BJ (cell line): ENCODE results near the gene CD84. TPM values are rescaled to one million over a fixed set of nuclear protein-coding genes. Genes with fewer than 3 reads are reported as not detected.

Experiments
- CTCF ChIA-PET: fragments of 350-600 bp; formaldehyde crosslinking; extraction: SDS; loops from one replicate; lab custom pipeline; 2021; ENCODE audit warnings: antibody characterized with exemption, inconsistent platforms; lab: Yijun Ruan, JAX
- POLR2A ChIA-PET: fragments of 300-600 bp; sonication (Branson Sonifier 250); formaldehyde crosslinking; extraction: SDS; loops from one replicate; lab custom pipeline; 2021; ENCODE audit warnings: antibody characterized with exemption; lab: Charles Lee
- DNase-seq: peaks from one replicate; pipeline ENCODE4 v3.0.0-alpha.2; 2011; ENCODE audit warnings: low read depth
- H3K27me3 ChIP-seq: 2 replicates; pipeline ENCODE4 v1.6.0; 2011; ENCODE audit warnings: low read length; ENCODE audit not compliant: control insufficient read depth, insufficient read depth
- H3K36me3 ChIP-seq: 2 replicates; pipeline ENCODE4 v1.5.1; 2011; ENCODE audit warnings: low read length; ENCODE audit not compliant: control insufficient read depth, insufficient read depth
- H3K4me3 ChIP-seq: 2 replicates; pipeline ENCODE4 v1.5.1; 2011; ENCODE audit warnings: low read depth, mild to moderate bottlenecking, control low read depth, low read length
- CTCF ChIP-seq: IDR thresholded peaks from 2 replicates; pipeline ENCODE4 v1.5.1; 2011; ENCODE audit warnings: low read depth, mild to moderate bottlenecking, control low read depth, inconsistent platforms, low read length, moderate library complexity; ENCODE audit not compliant: insufficient read depth
- polyA plus RNA-seq: library from polyadenylated mRNA; depleted of rRNA; stranded (reverse); fragments of >200 nt; gene quantifications from 2 replicates; pipeline ENCODE4 v1.2.3, GENCODE V29; 2011

Gene CD84
- polyA plus RNA-seq, 1 experiment = not detected

GRCh38 chr1:160625321-160625720 lies 46.0 kb upstream of the CD84 start:
- Histone ChIP-seq H3K4me3 (no peak overlapping the region), H3K36me3 (no peaks in the 10 kb centered on the region), H3K27me3 (no peaks in the 10 kb centered on the region)
- no peak for DNase-seq
- ChIA-PET CTCF (no interaction called here), POLR2A (no interaction called here)
- TF ChIP-seq CTCF = no peak

GRCh38 chr1:160624464-160624863 lies 45.2 kb upstream of the CD84 start:
- ChIA-PET POLR2A (no interaction called here), CTCF (no interaction called here)
- Histone ChIP-seq H3K36me3 (no peaks in the 10 kb centered on the region), H3K27me3 (no peaks in the 10 kb centered on the region), H3K4me3 (no peak overlapping the region)
- no peak for TF ChIP-seq CTCF
- DNase-seq = no peak

GRCh38 chr1:160623862-160624261 lies 44.6 kb upstream of the CD84 start:
- Histone ChIP-seq H3K27me3 (no peaks in the 10 kb centered on the region), H3K4me3 (no peak overlapping the region), H3K36me3 (no peaks in the 10 kb centered on the region)
- ChIA-PET CTCF (no interaction called here), POLR2A (no interaction called here)
- TF ChIP-seq CTCF = no peak
- DNase-seq = no peak

- Histone ChIP-seq H3K36me3 (no peaks in the 10 kb centered on the region), H3K27me3 (no peaks in the 10 kb centered on the region), H3K4me3 (no peak overlapping the region)
- TF ChIP-seq CTCF = no peak
- POLR2A ChIA-PET = no interaction called here
- CTCF ChIA-PET = no interaction called here
- no peak for DNase-seq
Observed at GRCh38 chr1:160623227-160623633, 43.9 kb upstream of the CD84 start.

- no peak for DNase-seq
- Histone ChIP-seq H3K36me3 (no peaks in the 10 kb centered on the region), H3K27me3 (no peaks in the 10 kb centered on the region), H3K4me3 (no peak overlapping the region)
- CTCF ChIA-PET = no interaction called here
- TF ChIP-seq CTCF = no peak
- POLR2A ChIA-PET = no interaction called here
Observed at GRCh38 chr1:160622501-160623226, 43.4 kb upstream of the CD84 start.
